ENCODE results near the gene SORD.

SORD gene

GRCh38 chr15:45122719-45123118 is 99.7 kb downstream of the SORD start:
- Histone ChIP-seq H3K27ac (ENCODE audit: low read length) (no peak overlapping the region), H3K4me3 (ENCODE audit: low read depth in 1 of 2, low read length in 2 of 2) (no peak overlapping the region), H3K27me3 (ENCODE audit: low read depth, low read length) (peaks cover 14% of the 10 kb centered on the region), H3K36me3 (ENCODE audit: control insufficient read depth in 1 of 2, insufficient read depth in 2 of 2, low read length in 2 of 2) (no peaks in the 10 kb centered on the region), H3K4me1 (ENCODE audit: control insufficient read depth in 1 of 2, insufficient read depth in 2 of 2, low read length in 2 of 2) (peaks cover 0 to 3% of the 10 kb centered on the region in 2 donors), H3K9me3 (ENCODE audit: control insufficient read depth in 1 of 2, low read length in 2 of 2) (no peaks in the 10 kb centered on the region)

- Histone ChIP-seq H3K4me3 (ENCODE audit: low read depth in 1 of 2, low read length in 2 of 2) (no peak overlapping the region), H3K27me3 (ENCODE audit: low read depth, low read length) (peaks cover 17% of the 10 kb centered on the region), H3K4me1 (ENCODE audit: control insufficient read depth in 1 of 2, insufficient read depth in 2 of 2, low read length in 2 of 2) (no peaks in the 10 kb centered on the region), H3K9me3 (ENCODE audit: control insufficient read depth in 1 of 2, low read length in 2 of 2) (no peaks in the 10 kb centered on the region), H3K36me3 (ENCODE audit: control insufficient read depth in 1 of 2, insufficient read depth in 2 of 2, low read length in 2 of 2) (no peaks in the 10 kb centered on the region), H3K27ac (ENCODE audit: low read length) (no peak overlapping the region)
Measured at GRCh38 chr15:45123397-45123796, 100.4 kb downstream of the SORD start.

GRCh38 chr15:45126535-45127158 is 103.7 kb downstream of the SORD start:
- no peak overlapping the region for H3K27ac ChIP-seq (ENCODE audit: low read length)
- no peaks in the 10 kb centered on the region for H3K36me3 ChIP-seq (ENCODE audit: control insufficient read depth in 1 of 2, insufficient read depth in 2 of 2, low read length in 2 of 2)
- H3K27me3 ChIP-seq (ENCODE audit: low read depth, low read length): peaks cover 33% of the 10 kb centered on the region
- no peak overlapping the region for H3K4me3 ChIP-seq (ENCODE audit: low read depth in 1 of 2, low read length in 2 of 2)
- H3K9me3 ChIP-seq (ENCODE audit: control insufficient read depth in 1 of 2, low read length in 2 of 2): no peaks in the 10 kb centered on the region
- H3K4me1 ChIP-seq (ENCODE audit: control insufficient read depth in 1 of 2, insufficient read depth in 2 of 2, low read length in 2 of 2): no peaks in the 10 kb centered on the region

Data from muscle layer of duodenum (tissue), 2 donors.